T-helper 1 cell treated with Interleukin-12 subunit alpha and Interleukin-12 subunit beta and Interleukin-4 antibody, amounts not matched to agents 30 μg/mL and 1 μg/mL, for 36 hours (primary cell): ENCODE data around the gene APBB2.
"Not testable (repeated sequence)": the region's sequence is repeated elsewhere in the genome, so short reads cannot be mapped to it uniquely, and the experiment has no call there.

Experiments used
- H3K27ac Mint-ChIP-seq: one replicate; pipeline ENCODE4 v1.8.0; 2021; ENCODE audit warnings: mild to moderate bottlenecking, mixed read lengths
- H3K27me3 Mint-ChIP-seq: one replicate; pipeline ENCODE4 v1.8.0; 2021; ENCODE audit warnings: low read depth, mixed read lengths
- H3K36me3 Mint-ChIP-seq: one replicate; pipeline ENCODE4 v1.8.0; 2021; ENCODE audit warnings: low read depth, mixed read lengths
- H3K4me1 Mint-ChIP-seq: one replicate; pipeline ENCODE4 v1.8.0; 2021; ENCODE audit warnings: low read depth, mixed read lengths
- H3K4me3 Mint-ChIP-seq: one replicate; pipeline ENCODE4 v1.8.0; 2021; ENCODE audit warnings: mild to moderate bottlenecking, moderate library complexity, mixed read lengths
- H3K9me3 Mint-ChIP-seq: one replicate; pipeline ENCODE4 v1.8.0; 2021; ENCODE audit warnings: mixed read lengths

APBB2 gene

GRCh38 chr4:41169256-41169800 lies 45.0 kb downstream of the APBB2 start:
- Mint-ChIP-seq H3K9me3 (no peaks in the 10 kb centered on the region), H3K27me3 (no peaks in the 10 kb centered on the region), H3K36me3 (no peaks in the 10 kb centered on the region), H3K27ac (no peak overlapping the region), H3K4me3 (no peak overlapping the region), H3K4me1 (no peaks in the 10 kb centered on the region)

- H3K27me3 Mint-ChIP-seq = no peaks in the 10 kb centered on the region
- H3K4me3 Mint-ChIP-seq = no peak overlapping the region
- H3K4me1 Mint-ChIP-seq = no peaks in the 10 kb centered on the region
- H3K9me3 Mint-ChIP-seq = no peaks in the 10 kb centered on the region
- no peak overlapping the region for H3K27ac Mint-ChIP-seq
- H3K36me3 Mint-ChIP-seq = no peaks in the 10 kb centered on the region
These were observed 47.2 kb downstream of the APBB2 start for GRCh38 chr4:41167191-41167590.

GRCh38 chr4:41164405-41164804 lies 49.9 kb downstream of the APBB2 start:
- Mint-ChIP-seq H3K27ac (no peak overlapping the region), H3K4me1 (no peaks in the 10 kb centered on the region), H3K9me3 (no peaks in the 10 kb centered on the region), H3K4me3 (no peak overlapping the region), H3K27me3 (no peaks in the 10 kb centered on the region), H3K36me3 (no peaks in the 10 kb centered on the region)

GRCh38 chr4:41161355-41161754 lies 53.0 kb downstream of the APBB2 start:
- no peaks in the 10 kb centered on the region for H3K36me3 Mint-ChIP-seq
- no peak overlapping the region for H3K4me3 Mint-ChIP-seq
- no peak overlapping the region for H3K27ac Mint-ChIP-seq
- H3K4me1 Mint-ChIP-seq = no peaks in the 10 kb centered on the region
- H3K27me3 Mint-ChIP-seq = no peaks in the 10 kb centered on the region
- no peaks in the 10 kb centered on the region for H3K9me3 Mint-ChIP-seq

GRCh38 chr4:41160856-41161255 lies 53.5 kb downstream of the APBB2 start:
- Mint-ChIP-seq H3K9me3 (no peaks in the 10 kb centered on the region), H3K4me1 (no peaks in the 10 kb centered on the region)

GRCh38 chr4:41160012-41160789 lies 54.1 kb downstream of the APBB2 start:
- H3K27ac Mint-ChIP-seq = no peak overlapping the region
- H3K4me1 Mint-ChIP-seq = no peaks in the 10 kb centered on the region
- H3K27me3 Mint-ChIP-seq = no peaks in the 10 kb centered on the region
- H3K36me3 Mint-ChIP-seq = no peaks in the 10 kb centered on the region
- H3K9me3 Mint-ChIP-seq = no peaks in the 10 kb centered on the region
- H3K4me3 Mint-ChIP-seq = no peak overlapping the region

More at GRCh38 chr4:41160856-41161255, 53.5 kb downstream of the APBB2 start:
- H3K27me3 Mint-ChIP-seq = no peaks in the 10 kb centered on the region
- no peak overlapping the region for H3K27ac Mint-ChIP-seq
- H3K4me3 Mint-ChIP-seq = no peak overlapping the region
- no peaks in the 10 kb centered on the region for H3K36me3 Mint-ChIP-seq

GRCh38 chr4:41158756-41159155 lies 55.6 kb downstream of the APBB2 start:
- Mint-ChIP-seq H3K36me3 (no peaks in the 10 kb centered on the region), H3K4me1 (no peaks in the 10 kb centered on the region), H3K9me3 (no peaks in the 10 kb centered on the region), H3K4me3 (no peak overlapping the region), H3K27me3 (no peaks in the 10 kb centered on the region), H3K27ac (no peak overlapping the region)

GRCh38 chr4:41158274-41158673 lies 56.1 kb downstream of the APBB2 start:
- Mint-ChIP-seq H3K36me3 (no peaks in the 10 kb centered on the region), H3K27ac (no peak overlapping the region), H3K9me3 (no peaks in the 10 kb centered on the region), H3K4me3 (no peak overlapping the region), H3K27me3 (no peaks in the 10 kb centered on the region), H3K4me1 (no peaks in the 10 kb centered on the region)

- H3K27me3 Mint-ChIP-seq = no peaks in the 10 kb centered on the region
- no peaks in the 10 kb centered on the region for H3K36me3 Mint-ChIP-seq
- no peaks in the 10 kb centered on the region for H3K4me1 Mint-ChIP-seq
- no peaks in the 10 kb centered on the region for H3K9me3 Mint-ChIP-seq
- no peak overlapping the region for H3K27ac Mint-ChIP-seq
- H3K4me3 Mint-ChIP-seq = no peak overlapping the region
These were observed 57.3 kb downstream of the APBB2 start for GRCh38 chr4:41157009-41157408.

GRCh38 chr4:41156574-41156973 lies 57.8 kb downstream of the APBB2 start:
- Mint-ChIP-seq H3K4me3 (no peak overlapping the region), H3K9me3 (no peaks in the 10 kb centered on the region), H3K4me1 (no peaks in the 10 kb centered on the region), H3K27me3 (no peaks in the 10 kb centered on the region), H3K27ac (no peak overlapping the region), H3K36me3 (no peaks in the 10 kb centered on the region)

- H3K4me3 Mint-ChIP-seq = no peak overlapping the region
- H3K27me3 Mint-ChIP-seq = no peaks in the 10 kb centered on the region
- H3K4me1 Mint-ChIP-seq = no peaks in the 10 kb centered on the region
- H3K27ac Mint-ChIP-seq = no peak overlapping the region
- H3K9me3 Mint-ChIP-seq = no peaks in the 10 kb centered on the region
- no peaks in the 10 kb centered on the region for H3K36me3 Mint-ChIP-seq
These were observed 59.0 kb downstream of the APBB2 start for GRCh38 chr4:41155194-41155830.

- no peaks in the 10 kb centered on the region for H3K36me3 Mint-ChIP-seq
- H3K9me3 Mint-ChIP-seq = no peaks in the 10 kb centered on the region
- no peak overlapping the region for H3K4me3 Mint-ChIP-seq
- no peak overlapping the region for H3K27ac Mint-ChIP-seq
- no peaks in the 10 kb centered on the region for H3K27me3 Mint-ChIP-seq
- H3K4me1 Mint-ChIP-seq = no peaks in the 10 kb centered on the region
These were observed 59.5 kb downstream of the APBB2 start for GRCh38 chr4:41154814-41155177.

GRCh38 chr4:41154010-41154813 lies 60.1 kb downstream of the APBB2 start:
- Mint-ChIP-seq H3K27me3 (no peaks in the 10 kb centered on the region), H3K4me3 (no peak overlapping the region), H3K4me1 (no peaks in the 10 kb centered on the region), H3K36me3 (no peaks in the 10 kb centered on the region), H3K27ac (no peak overlapping the region), H3K9me3 (no peaks in the 10 kb centered on the region)

- H3K27me3 Mint-ChIP-seq = no peaks in the 10 kb centered on the region
- no peaks in the 10 kb centered on the region for H3K9me3 Mint-ChIP-seq
- no peaks in the 10 kb centered on the region for H3K36me3 Mint-ChIP-seq
- H3K27ac Mint-ChIP-seq = no peak overlapping the region
- H3K4me3 Mint-ChIP-seq = no peak overlapping the region
- peaks cover 2% of the 10 kb centered on the region for H3K4me1 Mint-ChIP-seq
These were observed 63.9 kb downstream of the APBB2 start for GRCh38 chr4:41150401-41150800.

GRCh38 chr4:41149568-41149967 lies 64.8 kb downstream of the APBB2 start:
- not testable (repeated sequence) for H3K36me3 Mint-ChIP-seq, H3K4me1 Mint-ChIP-seq, H3K9me3 Mint-ChIP-seq, H3K4me3 Mint-ChIP-seq, H3K27me3 Mint-ChIP-seq, H3K27ac Mint-ChIP-seq
